Midbrain (tissue), 1 donor: ENCODE results near the gene MED23.
"Not testable (repeated sequence)": the region's sequence is repeated elsewhere in the genome, so short reads cannot be mapped to it uniquely, and the experiment has no call there.

Source experiments
- DNase-seq: peaks from one replicate; lab custom pipeline; 2025; lab: John Stamatoyannopoulos, UW

Gene MED23

GRCh38 chr6:131572686-131573415 is 55.2 kb downstream of the MED23 start, which contains the start of gene ARG1:
TSS of gene ARG1 (plus strand) at chr6:131573226. CDS start at chr6:131573283, 57 bp downstream.
- no peak for DNase-seq

GRCh38 chr6:131568726-131569125 is 59.3 kb downstream of the MED23 start:
- DNase-seq, result no peak

- no peak for DNase-seq
Observed at GRCh38 chr6:131565056-131565455, 63.0 kb downstream of the MED23 start.

- DNase-seq, result no peak
Observed at GRCh38 chr6:131561925-131562707, 65.9 kb downstream of the MED23 start.

- no peak for DNase-seq
Observed at GRCh38 chr6:131558922-131559321, 69.1 kb downstream of the MED23 start.

- DNase-seq, result no peak
Observed at GRCh38 chr6:131555992-131556391, 72.0 kb downstream of the MED23 start.

GRCh38 chr6:131552572-131552971 is 75.5 kb downstream of the MED23 start:
- DNase-seq, result no peak

GRCh38 chr6:131551902-131552301 is 76.1 kb downstream of the MED23 start:
- no peak for DNase-seq

GRCh38 chr6:131549811-131550210 is 78.2 kb downstream of the MED23 start:
- DNase-seq, result no peak

- DNase-seq, result no peak
Observed at GRCh38 chr6:131548441-131548840, 79.6 kb downstream of the MED23 start.

- DNase-seq, result no peak
Observed at GRCh38 chr6:131547488-131547887, 80.6 kb downstream of the MED23 start.

- no peak for DNase-seq
Observed at GRCh38 chr6:131545317-131545716, 82.7 kb downstream of the MED23 start.

- not testable (repeated sequence) for DNase-seq
Observed at GRCh38 chr6:131538615-131539014, 89.4 kb downstream of the MED23 start.

- DNase-seq, result no peak
Observed at GRCh38 chr6:131532580-131533039, 95.4 kb downstream of the MED23 start.

- DNase-seq, result not testable (repeated sequence)
Observed at GRCh38 chr6:131531681-131532080, 96.4 kb downstream of the MED23 start.

- DNase-seq, result not testable (repeated sequence)
Observed at GRCh38 chr6:131530936-131531335, 97.1 kb downstream of the MED23 start.

- DNase-seq, result no peak
Observed at GRCh38 chr6:131524695-131525336, 103.2 kb downstream of the MED23 start.

GRCh38 chr6:131523988-131524673 is 103.9 kb downstream of the MED23 start:
- peak; percentile 22 for DNase-seq
